Astrocyte (in vitro differentiated cells and primary cell): ENCODE data around the gene ZNF609. TPM values are rescaled to one million over a fixed set of nuclear protein-coding genes. Genes with fewer than 3 reads are reported as not detected.

Experiments
- DNase-seq: peaks from one replicate; pipeline ENCODE4 v3.0.0-alpha.2; 2010; ENCODE audit warnings: low read depth
- FAIRE-seq: peaks from 2 replicates; lab custom pipeline; 2011; peaks lifted over from hg19 to GRCh38; lab: Jason Lieb, UNC
- H2AFZ ChIP-seq: 2 replicates; pipeline ENCODE4 v1.6.0; 2012; ENCODE audit warnings: low read depth, low read length, inconsistent platforms
- H3K27ac ChIP-seq: 2 replicates; pipeline ENCODE4 v1.5.1; 2011; ENCODE audit warnings: low read depth, low read length, inconsistent platforms
- H3K27me3 ChIP-seq: 2 replicates; pipeline ENCODE4 v1.6.0; 2011; ENCODE audit warnings: low read length, inconsistent platforms; ENCODE audit not compliant: insufficient read depth
- H3K36me3 ChIP-seq: 2 replicates; pipeline ENCODE4 v1.5.1; 2011; ENCODE audit warnings: low read length, inconsistent platforms; ENCODE audit not compliant: insufficient read depth
- H3K4me1 ChIP-seq: 2 replicates; pipeline ENCODE4 v1.5.1; 2011; ENCODE audit warnings: low read length, inconsistent platforms; ENCODE audit not compliant: insufficient read depth
- H3K4me2 ChIP-seq: 2 replicates; pipeline ENCODE4 v1.6.0; 2012; ENCODE audit warnings: low read length, inconsistent platforms
- H3K4me3 ChIP-seq: 2 replicates; pipeline ENCODE4 v1.5.1; 2011; ENCODE audit warnings: low read depth, mild to moderate bottlenecking, low read length, inconsistent platforms; ENCODE audit not compliant: insufficient read depth
- H3K79me2 ChIP-seq: 2 replicates; pipeline ENCODE4 v1.6.0; 2012; ENCODE audit warnings: mild to moderate bottlenecking, low read length, inconsistent platforms; ENCODE audit not compliant: insufficient read depth
- H3K9ac ChIP-seq: 2 replicates; pipeline ENCODE4 v1.6.0; 2012; ENCODE audit warnings: mild to moderate bottlenecking, low read length, inconsistent platforms
- H3K9me3 ChIP-seq: 2 replicates; pipeline ENCODE4 v1.5.1; 2012; ENCODE audit warnings: low read depth, mild to moderate bottlenecking, low read length, inconsistent platforms; ENCODE audit not compliant: insufficient read depth
- H4K20me1 ChIP-seq: 2 replicates; pipeline ENCODE4 v1.6.0; 2012; ENCODE audit warnings: low read length, inconsistent platforms; ENCODE audit not compliant: insufficient read depth
- H3K27ac Mint-ChIP-seq: one replicate; pipeline ENCODE4 v1.8.0; 2021; ENCODE audit warnings: mild to moderate bottlenecking, mixed read lengths; ENCODE audit not compliant: unreplicated experiment
- H3K27me3 Mint-ChIP-seq: one replicate; pipeline ENCODE4 v1.8.0; 2021; ENCODE audit warnings: low read depth, mixed read lengths; ENCODE audit not compliant: unreplicated experiment
- H3K36me3 Mint-ChIP-seq: one replicate; pipeline ENCODE4 v1.8.0; 2021; ENCODE audit warnings: low read depth, mixed read lengths; ENCODE audit not compliant: unreplicated experiment
- H3K4me1 Mint-ChIP-seq: one replicate; pipeline ENCODE4 v1.8.0; 2021; ENCODE audit warnings: low read depth, mixed read lengths; ENCODE audit not compliant: unreplicated experiment
- H3K4me3 Mint-ChIP-seq: one replicate; pipeline ENCODE4 v1.8.0; 2021; ENCODE audit warnings: mild to moderate bottlenecking, moderate library complexity, mixed read lengths; ENCODE audit not compliant: unreplicated experiment
- H3K9me3 Mint-ChIP-seq: one replicate; pipeline ENCODE4 v1.8.0; 2021; ENCODE audit warnings: mild to moderate bottlenecking, mixed read lengths; ENCODE audit not compliant: unreplicated experiment
- CTCF ChIP-seq: IDR thresholded peaks from 2 replicates; pipeline ENCODE4 v1.5.1; 2011; ENCODE audit warnings: low read depth, mild to moderate bottlenecking, inconsistent platforms, low read length, moderate library complexity; ENCODE audit not compliant: insufficient read depth
- EZH2 ChIP-seq: IDR thresholded peaks from 2 replicates; pipeline ENCODE4 v1.6.1; 2012; ENCODE audit warnings: mild to moderate bottlenecking, low read length, inconsistent platforms; ENCODE audit not compliant: insufficient read depth
- total RNA-seq: library from RNA; stranded (reverse); gene quantifications from 2 replicates; pipeline ENCODE4 v1.2.1, GENCODE V29; 2021

The ZNF609 gene
- total RNA-seq, 1 donor from 2014 or later, result 38.5 TPM

GRCh38 chr15:64560998-64561397 lies 100.6 kb downstream of the ZNF609 start:
- Histone ChIP-seq H3K79me2 (peaks cover 85% of the 10 kb centered on the region), H3K27me3 (no peaks in the 10 kb centered on the region), H3K9me3 (no peaks in the 10 kb centered on the region), H3K4me1 (no peaks in the 10 kb centered on the region), H4K20me1 (peaks cover 71% of the 10 kb centered on the region), H3K4me2 (no peak overlapping the region), H3K9ac (no peak overlapping the region), H3K36me3 (peaks cover 3% of the 10 kb centered on the region), H3K27ac (no peak overlapping the region), H2AFZ (no peak overlapping the region), H3K4me3 (no peak overlapping the region)
- TF ChIP-seq EZH2 (no peak), CTCF (no peak)
- FAIRE-seq, result no peak
- no peaks in the 10 kb centered on the region for H3K27me3 Mint-ChIP-seq
- no peak overlapping the region for H3K4me3 Mint-ChIP-seq
- no peaks in the 10 kb centered on the region for H3K9me3 Mint-ChIP-seq
- H3K4me1 Mint-ChIP-seq, result peaks cover 14% of the 10 kb centered on the region
- no peak overlapping the region for H3K27ac Mint-ChIP-seq
- DNase-seq, result no peak
- peaks cover 2% of the 10 kb centered on the region for H3K36me3 Mint-ChIP-seq

GRCh38 chr15:64562003-64562640 lies 101.7 kb downstream of the ZNF609 start:
- Histone ChIP-seq H3K9ac (no peak overlapping the region), H3K9me3 (no peaks in the 10 kb centered on the region), H3K79me2 (peaks cover 85% of the 10 kb centered on the region), H4K20me1 (peaks cover 76% of the 10 kb centered on the region), H3K4me3 (no peak overlapping the region), H3K36me3 (peaks cover 7% of the 10 kb centered on the region), H3K4me2 (no peak overlapping the region), H3K4me1 (no peaks in the 10 kb centered on the region), H3K27me3 (no peaks in the 10 kb centered on the region), H2AFZ (no peak overlapping the region), H3K27ac (no peak overlapping the region)
- Mint-ChIP-seq H3K27me3 (no peaks in the 10 kb centered on the region), H3K9me3 (no peaks in the 10 kb centered on the region), H3K4me3 (no peak overlapping the region), H3K36me3 (peaks cover 6% of the 10 kb centered on the region), H3K4me1 (peaks cover 19% of the 10 kb centered on the region), H3K27ac (no peak overlapping the region)
- no peak for TF ChIP-seq EZH2
- TF ChIP-seq CTCF, result no peak
- DNase-seq, result no peak
- no peak for FAIRE-seq

GRCh38 chr15:64566102-64566501 lies 105.7 kb downstream of the ZNF609 start:
- Histone ChIP-seq H3K9ac (no peak overlapping the region), H3K4me1 (no peaks in the 10 kb centered on the region), H2AFZ (no peak overlapping the region), H3K27ac (no peak overlapping the region), H3K36me3 (peaks cover 7% of the 10 kb centered on the region), H3K9me3 (no peaks in the 10 kb centered on the region), H3K79me2 (peaks cover 82% of the 10 kb centered on the region), H3K4me2 (no peak overlapping the region), H3K4me3 (no peak overlapping the region), H3K27me3 (no peaks in the 10 kb centered on the region), H4K20me1 (peaks cover 78% of the 10 kb centered on the region)
- DNase-seq, result no peak
- no peak for FAIRE-seq
- Mint-ChIP-seq H3K9me3 (no peaks in the 10 kb centered on the region), H3K36me3 (peaks cover 6% of the 10 kb centered on the region), H3K27me3 (no peaks in the 10 kb centered on the region), H3K4me3 (no peak overlapping the region), H3K27ac (no peak overlapping the region), H3K4me1 (peaks cover 15% of the 10 kb centered on the region)
- TF ChIP-seq CTCF (no peak), EZH2 (no peak)
